Activated gamma-delta T cell treated with Interleukin-2 at 50 U/mL for 16 hours (primary cell): ENCODE results near the gene TSSC4.
A peak's percentile ranks its signal among the peaks of the same experiment; 100 is the strongest.

Experiments used
- DNase-seq: peaks from one replicate; pipeline ENCODE4 v3.0.0-alpha.2; 2020

The TSSC4 gene

DNA sequence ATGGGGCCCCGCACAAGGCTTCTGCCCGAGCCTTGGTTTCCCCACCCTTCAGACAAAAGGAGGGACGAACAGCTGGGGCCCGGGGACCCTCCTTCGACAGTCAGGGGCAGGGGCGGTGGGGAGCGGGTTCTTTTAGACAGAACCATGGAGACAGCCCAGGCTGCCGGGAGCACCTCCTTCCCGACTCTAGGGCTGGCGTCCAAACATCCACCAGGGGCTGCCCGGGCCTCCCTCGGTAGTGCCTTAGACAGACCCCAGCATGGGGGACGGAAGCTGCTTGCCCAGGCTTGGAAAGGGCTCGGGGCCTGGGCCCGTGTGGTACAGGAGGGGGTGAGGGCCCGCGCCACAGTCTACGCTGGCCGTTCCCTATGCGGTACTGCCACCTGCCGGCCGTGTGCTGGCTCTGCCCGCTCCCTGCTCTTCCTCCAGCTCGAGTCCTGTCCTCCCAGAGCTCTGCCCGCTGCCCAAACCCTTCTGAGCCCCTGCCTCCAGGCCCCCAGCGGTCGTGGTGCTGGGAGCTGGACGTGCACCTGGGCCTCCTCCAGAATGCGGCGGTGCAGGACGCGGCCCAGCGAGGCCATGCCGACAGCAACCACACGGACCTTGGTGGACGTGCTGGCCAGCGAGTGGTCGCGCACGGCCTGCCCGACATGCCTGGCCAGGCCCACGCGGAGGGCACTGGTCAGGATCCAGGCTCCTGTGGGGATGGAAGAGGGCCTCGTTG, 20.1 kb downstream of the TSSC4 start:
- DNase-seq, result peak; percentile 70

DNA sequence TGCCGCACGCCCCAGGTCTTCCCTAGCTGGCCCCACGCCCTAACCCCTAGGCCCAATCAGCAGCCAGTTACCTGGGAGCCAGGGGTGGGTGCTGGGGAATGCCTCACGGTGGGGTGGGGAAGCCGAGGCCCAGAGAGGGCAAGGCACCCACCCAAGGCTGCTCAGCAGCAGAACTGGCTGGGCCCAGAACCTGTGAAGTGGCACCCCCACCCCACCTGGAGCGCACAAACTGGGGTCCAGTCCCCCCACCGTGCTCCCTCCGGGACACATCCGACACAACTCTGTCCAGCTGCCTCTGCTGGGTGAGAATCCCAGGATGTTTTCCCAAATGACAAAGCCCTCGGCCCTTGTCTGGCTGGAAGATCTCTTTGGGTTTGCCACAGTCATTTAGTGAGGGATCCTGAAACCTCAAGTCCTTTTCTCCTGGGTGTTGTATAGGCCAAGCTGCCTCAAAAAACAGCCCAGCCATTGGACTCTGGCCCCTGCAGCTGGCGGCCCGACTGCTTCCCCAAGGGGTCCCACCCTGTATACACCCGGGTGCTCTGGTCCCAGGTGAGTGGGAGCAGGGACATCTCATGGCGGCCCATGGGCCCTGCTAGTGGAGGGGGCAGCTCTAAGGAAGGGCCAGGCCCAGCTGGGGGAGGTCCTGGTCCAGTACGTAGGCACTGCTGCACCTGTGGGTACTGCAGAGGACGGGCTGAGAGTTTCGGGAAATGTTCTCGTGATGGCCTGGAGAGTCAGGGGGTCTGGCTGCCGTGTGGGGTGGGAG, 20.9 kb downstream of the TSSC4 start:
- DNase-seq, result no peak

GRCh38 chr11:2421996-2422395, 21.4 kb downstream of the TSSC4 start:
- no peak for DNase-seq

- DNase-seq, result no peak
Measured at GRCh38 chr11:2422461-2423156, 22.1 kb downstream of the TSSC4 start.

GRCh38 chr11:2423157-2424025, 22.8 kb downstream of the TSSC4 start:
- DNase-seq, result no peak

DNA sequence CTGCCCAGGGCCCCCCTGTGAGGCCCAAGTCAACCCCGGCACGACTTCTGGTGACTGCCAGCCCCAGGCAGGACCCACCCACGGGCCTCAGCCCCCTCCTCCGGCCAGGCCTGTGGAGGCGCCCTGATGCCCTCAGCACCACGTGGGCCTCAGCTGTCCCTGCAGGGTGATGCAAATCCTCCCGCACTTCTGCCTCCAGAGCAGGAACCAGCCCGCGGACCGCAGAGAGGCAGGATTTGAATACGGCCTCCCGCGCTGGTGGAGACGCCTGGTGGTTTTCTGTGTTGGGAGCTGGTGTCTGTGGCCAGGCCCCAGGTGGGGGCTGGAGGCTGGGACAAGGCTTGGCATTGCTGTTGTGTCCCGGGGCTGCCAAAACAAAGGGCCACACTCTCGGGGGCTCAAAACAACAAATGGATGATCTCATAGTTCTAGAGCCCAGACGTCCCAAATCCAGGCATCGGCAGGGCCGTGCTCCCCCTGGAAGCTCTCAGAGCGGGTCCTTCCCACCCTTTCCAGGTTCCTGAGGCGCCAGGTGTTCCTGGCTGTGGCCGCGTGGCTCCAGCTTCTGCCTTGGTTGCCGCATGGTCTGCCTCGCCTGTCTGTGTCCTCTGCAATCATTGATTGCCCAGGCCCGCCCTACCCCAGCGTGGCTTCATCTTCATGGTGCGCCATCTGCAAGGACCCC, 24.4 kb downstream of the TSSC4 start:
- no peak for DNase-seq

GRCh38 chr11:2425506-2425905, 25.0 kb downstream of the TSSC4 start:
- DNase-seq, result no peak

DNA sequence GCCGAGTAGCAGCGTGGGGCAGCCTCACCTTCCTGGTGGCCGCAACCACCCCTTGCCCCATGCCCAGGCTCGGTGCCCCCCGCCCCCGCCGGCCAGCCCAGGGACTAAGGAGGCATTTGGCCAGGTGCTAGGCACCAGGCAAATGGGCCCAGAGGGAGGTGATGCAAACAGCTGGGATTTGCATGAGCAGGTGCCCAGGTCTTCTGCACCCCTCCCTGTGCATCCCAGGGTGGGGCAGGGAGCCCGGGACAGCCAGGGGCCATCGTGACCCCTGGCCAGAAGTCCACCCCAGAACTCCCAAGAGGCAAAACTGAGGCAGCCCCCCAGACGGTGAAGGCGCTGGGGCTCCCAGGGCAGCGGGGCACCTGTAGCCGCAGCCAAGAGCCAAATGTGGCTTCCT, 25.7 kb downstream of the TSSC4 start:
- DNase-seq, result no peak

DNA sequence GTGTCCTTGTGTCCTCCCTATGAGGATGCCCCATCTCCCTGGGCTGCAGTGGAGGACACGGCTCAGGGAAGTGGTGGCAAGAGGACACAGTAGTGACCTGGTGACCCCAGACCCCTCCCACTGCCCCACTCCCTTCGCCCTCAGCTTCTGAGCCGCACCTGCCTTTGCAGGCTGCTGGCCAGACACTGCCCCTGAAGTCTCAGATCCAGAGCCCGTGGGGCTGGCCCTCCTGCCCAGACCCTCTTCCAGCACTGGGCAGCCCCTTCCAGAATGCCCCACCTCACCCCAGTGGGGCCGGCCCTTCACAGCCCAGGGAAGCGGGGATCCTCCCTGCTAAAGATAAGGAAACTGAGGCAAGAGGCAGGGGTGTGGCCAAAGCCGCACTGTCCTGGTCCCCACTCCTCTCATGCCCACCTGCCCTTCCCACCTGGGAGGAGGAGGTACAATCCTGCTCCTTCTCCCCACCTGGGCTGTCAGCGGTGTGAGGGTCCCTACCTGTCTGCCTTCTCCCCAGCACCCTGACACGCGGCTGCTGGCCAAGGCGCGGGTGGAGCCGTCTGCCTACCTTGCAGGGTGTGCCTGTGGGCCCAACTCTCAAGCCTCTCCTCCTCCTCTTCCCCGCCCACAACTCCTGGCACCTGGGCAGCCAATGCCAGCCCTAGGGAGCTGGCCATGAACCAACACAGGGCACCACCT, 26.4 kb downstream of the TSSC4 start:
- no peak for DNase-seq

GRCh38 chr11:2427721-2428321, 27.3 kb downstream of the TSSC4 start:
- DNase-seq, result no peak

DNA sequence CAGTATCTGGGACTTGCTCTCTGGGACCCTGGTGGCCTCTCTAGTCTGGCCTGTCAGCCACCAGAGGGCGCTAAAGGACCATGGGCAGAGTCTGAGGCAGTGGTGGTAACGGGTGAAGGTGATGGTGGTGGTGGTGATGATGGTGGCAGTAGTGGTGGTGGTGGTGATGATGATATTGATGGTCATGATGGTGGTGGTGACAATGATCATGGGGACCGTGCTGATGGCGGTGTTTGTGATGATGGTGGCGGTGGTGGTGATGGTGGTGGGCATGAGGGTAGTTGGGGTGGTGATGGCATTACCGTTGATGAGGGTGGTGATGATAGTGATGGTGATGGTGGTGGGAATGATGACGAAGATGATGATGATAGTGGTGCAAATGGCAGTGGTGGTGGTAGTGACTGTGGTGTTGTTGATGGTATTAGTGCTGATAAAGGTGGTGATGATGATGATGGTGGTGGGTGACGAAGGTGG, 27.8 kb downstream of the TSSC4 start:
- DNase-seq, result peak; percentile 88

GRCh38 chr11:2431395-2431794, 30.8 kb downstream of the TSSC4 start:
- no peak for DNase-seq

GRCh38 chr11:2432171-2432621, 31.6 kb downstream of the TSSC4 start:
- DNase-seq, result no peak

- no peak for DNase-seq
Measured at GRCh38 chr11:2432628-2433071, 32.1 kb downstream of the TSSC4 start.

DNA sequence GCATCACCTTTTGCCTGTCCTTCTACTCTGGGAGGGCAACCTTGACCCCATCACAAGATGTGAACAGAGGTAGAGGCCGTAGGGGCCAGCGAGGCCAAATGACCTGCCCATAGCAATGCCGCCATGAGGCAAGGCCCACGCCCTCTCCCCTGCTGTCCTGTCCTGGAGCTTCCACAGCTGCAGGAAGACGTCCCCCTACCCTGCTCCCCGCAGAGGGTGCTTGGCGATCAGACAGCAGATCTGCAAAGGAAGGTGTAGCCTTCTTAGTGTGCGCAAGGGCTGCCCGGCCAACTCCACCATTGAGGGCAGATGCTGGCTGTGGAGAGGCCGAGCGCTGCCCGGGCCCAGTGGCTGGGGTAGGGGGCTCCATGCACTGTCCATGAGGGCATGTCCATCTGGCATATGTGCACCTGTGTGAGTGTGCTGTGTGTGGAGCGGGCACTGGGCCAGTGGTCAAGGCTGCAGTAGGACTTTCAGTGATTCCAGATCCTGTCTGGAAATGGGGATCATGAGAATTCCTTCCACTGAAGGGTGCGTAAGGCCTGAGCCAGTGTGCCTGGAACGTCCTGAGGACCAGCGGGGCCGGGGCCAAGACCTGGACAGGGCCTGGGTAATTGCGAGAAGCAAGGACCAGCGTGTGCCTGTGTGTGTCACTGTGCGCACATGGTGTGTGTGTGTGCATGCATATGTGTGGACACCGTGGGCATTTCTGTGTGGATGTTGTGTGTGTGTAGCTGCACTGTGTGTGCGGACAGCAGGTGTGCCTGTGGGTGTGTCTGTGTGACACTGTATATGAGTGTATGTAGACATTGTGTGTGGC, 32.8 kb downstream of the TSSC4 start:
- DNase-seq, result no peak

DNA sequence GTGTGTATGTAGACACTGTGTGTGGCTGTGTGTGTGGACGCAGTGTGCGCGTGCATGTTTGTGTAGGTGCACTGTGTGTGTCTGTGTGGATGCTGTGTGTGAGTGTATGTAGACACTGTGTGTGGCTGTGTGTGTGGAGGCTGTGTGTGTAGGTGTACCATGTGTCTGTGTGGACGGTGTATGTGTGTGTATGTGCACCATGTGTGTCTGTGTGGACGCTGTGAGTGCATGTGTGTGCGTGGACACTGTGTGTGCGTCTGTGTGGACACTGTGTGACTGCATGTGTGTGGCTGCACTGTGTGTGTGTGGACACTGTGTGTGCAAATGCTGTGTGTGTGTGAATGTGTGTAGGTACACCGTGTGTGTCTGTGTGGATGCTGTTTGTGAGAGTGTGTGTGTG, 33.5 kb downstream of the TSSC4 start:
- no peak for DNase-seq

DNA sequence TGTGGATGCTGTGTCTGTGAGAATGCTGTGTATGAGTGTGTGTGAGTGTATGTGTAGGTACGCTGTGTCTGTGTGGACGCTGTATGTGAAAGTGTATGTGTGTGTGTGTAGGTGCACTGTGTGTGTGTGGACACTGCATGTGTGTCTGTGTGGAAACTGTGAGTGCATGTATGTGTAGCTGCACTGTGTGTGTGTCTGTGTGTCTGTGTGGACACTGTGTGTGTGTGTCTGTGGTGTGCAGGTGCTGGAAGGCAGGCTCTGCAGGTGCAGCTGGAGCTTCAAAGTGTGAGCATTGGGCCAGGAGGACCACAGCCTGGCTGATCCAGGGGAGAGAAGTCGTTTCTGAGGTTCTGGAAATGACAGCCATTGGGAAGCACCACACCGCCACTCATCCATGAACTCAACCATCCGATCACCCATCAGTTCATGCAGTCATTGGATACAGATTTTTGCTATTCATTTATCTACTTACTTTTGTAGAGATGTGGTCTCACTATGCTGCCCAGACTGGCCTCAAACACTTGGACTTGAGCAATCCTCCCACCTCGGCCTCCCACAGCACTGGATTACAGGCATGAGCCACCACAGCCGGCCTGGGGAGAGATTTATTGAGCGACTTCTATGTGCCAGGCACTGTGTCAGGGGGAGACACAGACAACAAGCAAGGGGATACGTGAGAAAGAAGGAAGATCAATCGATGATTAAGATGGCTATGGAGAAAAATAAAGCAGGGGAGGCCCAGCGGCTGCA, 34.1 kb downstream of the TSSC4 start:
- no peak for DNase-seq

DNA sequence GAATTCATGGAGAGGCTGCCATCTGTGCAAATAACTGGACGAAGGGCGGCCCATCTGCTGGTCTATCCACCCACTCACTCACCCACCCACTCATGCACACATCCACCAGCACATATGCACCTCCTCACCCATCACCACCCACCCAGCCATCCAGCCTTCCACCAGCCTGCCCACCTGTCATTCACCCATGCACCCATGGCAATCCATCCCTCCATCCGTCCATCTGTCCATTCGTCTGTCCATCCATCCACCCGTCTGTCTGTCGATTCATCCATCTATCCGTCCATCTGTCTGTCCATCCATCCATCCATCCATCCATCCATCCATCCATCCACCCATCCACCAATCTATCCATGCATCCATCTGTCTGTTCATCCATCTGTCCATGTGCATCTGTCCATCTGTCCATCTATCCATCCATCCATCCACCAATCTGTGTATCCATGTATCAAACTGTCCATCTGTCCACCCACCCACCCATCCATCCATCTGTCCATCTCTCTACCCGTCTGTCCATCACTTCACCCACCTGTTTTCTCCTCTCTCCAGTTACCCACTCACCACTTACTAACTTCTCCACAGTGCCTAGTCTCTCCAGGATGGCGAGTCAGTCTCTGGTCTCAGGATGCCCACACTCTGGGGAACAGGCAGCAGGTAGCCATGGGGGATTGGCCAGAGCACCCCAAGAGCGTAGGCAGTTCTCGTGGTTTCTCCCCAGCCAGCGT, 34.9 kb downstream of the TSSC4 start:
- DNase-seq, result no peak
